ENCODE results near the gene PTPRK.

The PTPRK gene

GRCh38 chr6:128414943-128415342 is 105.5 kb downstream of the PTPRK start:
- Histone ChIP-seq H3K79me2 (ENCODE audit: low read length) (no peaks in the 10 kb centered on the region), H4K20me1 (ENCODE audit: insufficient read depth, low read length) (no peaks in the 10 kb centered on the region), H3K9ac (ENCODE audit: low read length) (no peak overlapping the region), H3K27me3 (ENCODE audit: low read depth, low read length) (no peaks in the 10 kb centered on the region), H3K9me3 (ENCODE audit: insufficient read depth, low read length) (no peaks in the 10 kb centered on the region), H3K4me1 (ENCODE audit: low read length) (peaks cover 4% of the 10 kb centered on the region), H3K4me2 (ENCODE audit: low read length) (no peak overlapping the region), H2AFZ (ENCODE audit: low read depth, low read length) (no peak overlapping the region), H3K36me3 (replicated peaks; ENCODE audit: low read depth, low read length) (no peaks in the 10 kb centered on the region), H3K27ac (ENCODE audit: low read length) (no peak overlapping the region), H3K4me3 (ENCODE audit: low read length) (no peak overlapping the region)
- TF ChIP-seq EZH2phosphoT487 (IDR thresholded peaks at IDR 0.05; ENCODE audit: low read depth): no peak
- TF ChIP-seq CTCF (IDR thresholded peaks at IDR 0.05; ENCODE audit: low read depth, low read length): no peak

GRCh38 chr6:128413291-128413690 is 107.1 kb downstream of the PTPRK start:
- Histone ChIP-seq H3K4me1 (ENCODE audit: low read length) (peaks cover 8% of the 10 kb centered on the region), H3K27ac (ENCODE audit: low read length) (no peak overlapping the region), H2AFZ (ENCODE audit: low read depth, low read length) (no peak overlapping the region), H3K4me2 (ENCODE audit: low read length) (no peak overlapping the region), H4K20me1 (ENCODE audit: insufficient read depth, low read length) (no peaks in the 10 kb centered on the region), H3K27me3 (ENCODE audit: low read depth, low read length) (no peaks in the 10 kb centered on the region), H3K4me3 (ENCODE audit: low read length) (no peak overlapping the region), H3K79me2 (ENCODE audit: low read length) (no peaks in the 10 kb centered on the region), H3K36me3 (replicated peaks; ENCODE audit: low read depth, low read length) (no peaks in the 10 kb centered on the region), H3K9me3 (ENCODE audit: insufficient read depth, low read length) (no peaks in the 10 kb centered on the region), H3K9ac (ENCODE audit: low read length) (no peak overlapping the region)
- TF ChIP-seq EZH2phosphoT487 (IDR thresholded peaks at IDR 0.05; ENCODE audit: low read depth) (no peak), CTCF (IDR thresholded peaks at IDR 0.05; ENCODE audit: low read depth, low read length) (no peak)

DNA sequence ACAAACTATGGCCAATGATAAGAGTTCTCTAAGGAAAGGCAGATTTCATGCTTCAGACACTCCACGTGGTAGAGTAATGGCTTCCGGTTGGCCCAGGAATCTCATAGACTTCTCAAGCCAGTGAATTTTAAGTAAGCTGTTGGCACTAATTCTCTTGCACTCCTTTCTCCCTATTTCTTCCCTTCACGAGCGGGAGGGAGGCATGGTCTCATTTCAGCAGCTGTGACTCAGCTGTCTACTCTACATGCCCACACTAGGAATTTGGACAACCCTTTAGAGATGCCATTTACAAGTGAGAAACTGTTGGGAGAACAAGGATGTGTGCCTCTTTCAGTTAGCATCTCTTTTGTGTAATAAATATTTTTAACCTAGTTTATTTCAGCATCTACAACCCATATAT is 107.7 kb downstream of the PTPRK start:
- no peaks in the 10 kb centered on the region for H3K36me3 ChIP-seq (replicated peaks; ENCODE audit: low read depth, low read length)
- no peak overlapping the region for H2AFZ ChIP-seq (ENCODE audit: low read depth, low read length)
- H3K4me2 ChIP-seq (ENCODE audit: low read length): no peak overlapping the region
- peaks cover 8% of the 10 kb centered on the region for H3K4me1 ChIP-seq (ENCODE audit: low read length)
- no peaks in the 10 kb centered on the region for H3K9me3 ChIP-seq (ENCODE audit: insufficient read depth, low read length)
- H3K27ac ChIP-seq (ENCODE audit: low read length): no peak overlapping the region
- no peaks in the 10 kb centered on the region for H4K20me1 ChIP-seq (ENCODE audit: insufficient read depth, low read length)
- H3K79me2 ChIP-seq (ENCODE audit: low read length): no peaks in the 10 kb centered on the region
- no peak overlapping the region for H3K9ac ChIP-seq (ENCODE audit: low read length)
- no peak overlapping the region for H3K4me3 ChIP-seq (ENCODE audit: low read length)
- no peak for TF ChIP-seq CTCF (IDR thresholded peaks at IDR 0.05; ENCODE audit: low read depth, low read length)
- TF ChIP-seq EZH2phosphoT487 (IDR thresholded peaks at IDR 0.05; ENCODE audit: low read depth): no peak
- no peaks in the 10 kb centered on the region for H3K27me3 ChIP-seq (ENCODE audit: low read depth, low read length)

- Histone ChIP-seq H3K79me2 (ENCODE audit: low read length) (no peaks in the 10 kb centered on the region), H3K4me1 (ENCODE audit: low read length) (peaks cover 8% of the 10 kb centered on the region), H3K9me3 (ENCODE audit: insufficient read depth, low read length) (no peaks in the 10 kb centered on the region), H3K27ac (ENCODE audit: low read length) (no peak overlapping the region), H4K20me1 (ENCODE audit: insufficient read depth, low read length) (no peaks in the 10 kb centered on the region), H3K27me3 (ENCODE audit: low read depth, low read length) (no peaks in the 10 kb centered on the region), H3K9ac (ENCODE audit: low read length) (no peak overlapping the region), H3K4me3 (ENCODE audit: low read length) (no peak overlapping the region), H3K4me2 (ENCODE audit: low read length) (no peak overlapping the region), H3K36me3 (replicated peaks; ENCODE audit: low read depth, low read length) (no peaks in the 10 kb centered on the region), H2AFZ (ENCODE audit: low read depth, low read length) (no peak overlapping the region)
- TF ChIP-seq CTCF (IDR thresholded peaks at IDR 0.05; ENCODE audit: low read depth, low read length) (no peak), EZH2phosphoT487 (IDR thresholded peaks at IDR 0.05; ENCODE audit: low read depth) (no peak)
These were observed 109.8 kb downstream of the PTPRK start for GRCh38 chr6:128410584-128410983.

All from OCI-LY3 (cell line).